Activated CD4-positive, alpha-beta T cell treated with anti-CD3 and anti-CD28 coated beads for 1 hour (primary cell): Measurements from ENCODE around the gene HNRNPH2.
A peak's percentile ranks its signal among the peaks of the same experiment; 100 is the strongest.

Source experiments
- DNase-seq: peaks from one replicate; pipeline ENCODE4 v3.0.0-alpha.2; 2020

Gene HNRNPH2, protein sequence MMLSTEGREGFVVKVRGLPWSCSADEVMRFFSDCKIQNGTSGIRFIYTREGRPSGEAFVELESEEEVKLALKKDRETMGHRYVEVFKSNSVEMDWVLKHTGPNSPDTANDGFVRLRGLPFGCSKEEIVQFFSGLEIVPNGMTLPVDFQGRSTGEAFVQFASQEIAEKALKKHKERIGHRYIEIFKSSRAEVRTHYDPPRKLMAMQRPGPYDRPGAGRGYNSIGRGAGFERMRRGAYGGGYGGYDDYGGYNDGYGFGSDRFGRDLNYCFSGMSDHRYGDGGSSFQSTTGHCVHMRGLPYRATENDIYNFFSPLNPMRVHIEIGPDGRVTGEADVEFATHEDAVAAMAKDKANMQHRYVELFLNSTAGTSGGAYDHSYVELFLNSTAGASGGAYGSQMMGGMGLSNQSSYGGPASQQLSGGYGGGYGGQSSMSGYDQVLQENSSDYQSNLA

DNA sequence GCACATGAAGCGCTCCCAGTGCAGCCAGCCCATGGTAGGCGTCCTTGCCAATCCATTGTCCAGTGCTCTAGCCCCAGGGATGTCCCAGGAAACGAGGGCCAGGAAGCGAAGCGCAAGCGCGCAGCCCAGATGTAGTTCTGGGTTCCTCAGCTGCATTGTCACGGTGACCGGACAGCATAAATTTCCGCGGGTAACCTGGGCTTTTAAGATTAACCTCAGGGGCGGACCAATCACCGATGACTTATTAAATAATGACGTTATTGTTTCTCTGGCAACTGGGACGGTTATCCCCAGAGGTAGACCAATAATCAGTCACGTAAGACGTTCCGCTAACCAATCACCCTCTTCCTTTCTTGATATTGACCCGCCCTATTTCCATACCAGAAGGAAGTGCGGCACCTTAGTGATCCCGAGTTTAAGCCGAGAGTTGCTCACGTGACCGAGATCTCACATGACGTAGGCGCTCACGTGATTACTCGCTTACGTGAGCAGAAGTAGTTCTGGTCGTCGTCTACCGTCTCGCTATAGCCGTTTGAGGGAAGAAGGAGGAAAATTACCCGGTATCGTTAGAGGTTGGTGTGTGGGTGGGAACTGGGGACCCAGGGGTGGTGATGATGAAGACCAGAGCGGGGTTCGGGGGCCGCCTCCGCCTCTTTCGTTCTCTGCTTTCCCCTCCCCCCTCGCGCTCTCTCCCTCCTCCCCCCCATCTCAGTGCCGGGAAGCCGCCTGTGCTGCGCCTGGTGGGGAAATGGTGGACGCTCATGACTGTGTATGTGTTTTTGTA, at the start of gene HNRNPH2, which contains the start of gene GLA:
Gene HNRNPH2, plus strand, starts transcription at position 475 of the 784 bp plus-strand sequence. CDS start 3,767 bp downstream, outside the sequence.
Gene GLA, minus strand, starts transcription at position 178 of the 784 bp plus-strand sequence. Its CDS starts 22 bp downstream, at position 156.
- peak; percentile 80 for DNase-seq

DNA sequence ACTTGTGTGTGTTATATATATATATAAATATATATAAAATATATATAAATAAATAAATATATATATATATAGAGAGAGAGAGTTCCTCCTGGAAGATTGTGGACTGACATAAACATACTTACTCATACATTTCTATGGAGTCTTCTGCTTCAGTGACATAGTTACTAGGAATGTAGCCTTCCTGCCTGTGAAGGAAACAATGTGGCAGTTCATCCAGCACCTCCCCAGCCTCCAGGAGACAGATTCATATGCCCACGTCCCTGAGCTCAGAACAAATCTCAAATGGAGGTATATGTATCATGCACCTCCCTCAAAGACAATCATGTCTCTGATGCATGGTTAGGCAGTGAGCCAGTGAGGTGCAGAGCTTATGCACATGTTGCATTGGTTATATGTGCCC, 48.1 kb upstream of the HNRNPH2 start:
- no peak for DNase-seq

DNA sequence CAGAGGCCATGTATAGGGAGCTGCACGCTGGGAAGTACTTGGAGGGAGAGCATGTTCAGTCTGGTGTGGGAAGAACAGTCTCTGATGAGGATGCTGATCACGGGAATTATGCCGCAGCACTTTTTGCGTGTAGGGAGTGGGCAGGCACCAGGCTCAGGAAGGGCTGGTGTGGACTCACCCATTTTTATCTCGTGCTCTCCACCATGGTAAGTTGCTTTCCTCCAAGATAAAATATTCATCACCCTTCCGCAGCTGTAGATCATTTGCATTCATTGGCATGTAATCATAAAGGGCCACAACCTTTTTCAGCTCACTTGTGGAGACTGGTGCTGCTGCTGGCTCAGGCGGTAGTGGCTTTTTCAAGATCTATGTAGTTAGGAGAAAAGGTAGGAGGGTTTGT, 47.6 kb upstream of the HNRNPH2 start:
- no peak for DNase-seq

DNA sequence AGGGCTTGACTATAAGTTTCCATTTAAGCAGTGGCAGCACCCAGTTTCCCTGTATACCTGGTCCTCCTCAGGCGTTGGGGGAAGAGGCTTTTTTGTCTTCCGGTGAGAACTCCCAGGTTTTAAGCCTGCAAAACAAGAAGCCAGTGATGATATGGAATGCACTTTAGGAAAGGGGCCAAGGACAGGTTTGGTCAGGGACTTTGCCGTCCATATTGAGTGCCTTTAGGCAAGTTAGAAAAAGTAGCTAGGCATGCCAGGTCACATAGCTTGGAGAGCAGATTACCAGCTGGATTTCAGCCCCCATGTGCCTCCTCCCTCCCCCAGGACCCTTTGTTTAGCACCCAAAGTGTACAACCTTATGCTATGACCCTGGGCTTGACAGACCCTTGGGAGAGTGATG, 45.9 kb upstream of the HNRNPH2 start:
- no peak for DNase-seq

DNA sequence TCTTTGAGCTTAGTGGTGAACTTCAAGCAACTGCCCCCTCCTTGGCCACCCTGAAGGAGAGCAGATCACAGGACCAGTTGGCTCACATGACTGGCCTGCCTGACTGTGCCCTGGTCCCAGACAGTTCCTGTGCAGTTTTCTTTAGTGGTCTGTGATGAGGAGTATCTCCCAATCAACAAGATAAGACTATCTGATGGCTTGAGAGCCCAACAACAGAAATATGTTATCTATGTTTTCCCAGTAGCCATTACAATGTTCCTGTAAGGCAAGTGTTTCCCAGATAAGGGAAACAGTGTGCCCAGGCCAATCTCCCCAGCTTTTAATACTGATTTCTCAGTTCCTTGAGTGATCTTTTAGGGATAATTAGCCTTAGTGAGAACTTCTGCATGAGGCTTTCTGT, 45.3 kb upstream of the HNRNPH2 start:
- DNase-seq: no peak

DNA sequence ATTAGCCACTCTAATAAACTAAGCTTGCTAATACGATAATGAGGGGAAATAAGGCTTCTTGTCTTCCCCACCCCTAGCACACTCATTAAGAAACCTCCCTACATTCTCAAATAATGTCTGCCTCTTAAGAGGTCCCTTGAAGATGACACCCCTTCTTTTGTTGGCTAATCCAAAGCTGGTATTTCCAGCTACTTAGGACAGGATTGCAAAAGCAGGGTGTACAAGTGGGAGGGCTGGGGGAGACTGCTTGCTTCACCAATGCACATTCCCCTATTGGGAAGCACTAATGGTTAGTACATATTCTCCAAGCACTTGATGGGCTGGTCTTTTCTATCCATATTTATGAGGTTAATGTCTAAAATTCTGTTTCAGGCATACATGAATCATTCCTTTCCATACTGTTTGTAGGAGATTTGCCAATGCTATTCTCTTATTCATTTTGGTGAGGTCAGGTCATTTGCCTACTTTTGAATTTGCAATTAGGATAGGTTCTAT, 42.7 kb upstream of the HNRNPH2 start:
- no peak for DNase-seq

DNA sequence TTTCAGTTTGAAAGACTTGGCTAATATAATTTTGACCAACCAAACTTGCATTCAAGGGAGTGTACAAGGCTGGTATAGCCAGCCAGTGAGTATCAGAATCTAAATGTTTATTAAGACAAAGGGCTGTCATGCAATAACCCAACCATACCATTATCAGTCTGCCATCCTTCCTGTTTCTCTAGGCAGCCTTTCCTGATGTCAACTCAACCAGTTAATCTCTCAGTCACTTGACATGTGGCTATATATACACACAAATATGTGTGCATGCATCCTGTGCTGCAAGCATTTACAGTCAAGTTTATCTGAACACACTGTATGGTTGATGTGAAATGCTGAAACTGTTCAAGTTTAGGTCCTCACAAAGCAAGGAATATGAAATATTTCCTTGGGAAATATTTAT, 39.2 kb upstream of the HNRNPH2 start:
- no peak for DNase-seq

DNA sequence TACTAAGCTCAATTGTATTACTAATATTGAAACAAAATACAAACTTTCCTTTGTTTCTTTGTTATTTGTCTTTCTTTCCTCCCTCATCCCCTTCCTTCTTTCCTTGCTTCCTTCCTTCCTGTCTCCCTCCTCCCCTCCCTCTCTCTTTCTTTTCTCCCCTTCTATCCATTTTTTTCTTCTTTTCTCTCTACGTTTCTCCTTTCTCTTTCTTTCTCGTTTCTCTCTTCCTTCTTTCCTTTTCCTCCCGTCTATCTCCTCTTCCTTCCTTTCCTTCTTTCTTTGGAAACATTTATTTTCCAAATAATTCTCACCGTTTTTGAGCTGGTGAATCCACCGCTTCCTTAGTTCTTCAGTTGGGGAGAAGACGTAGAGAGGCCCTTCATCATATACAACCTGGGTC, 38.3 kb upstream of the HNRNPH2 start:
- DNase-seq: no peak

DNA sequence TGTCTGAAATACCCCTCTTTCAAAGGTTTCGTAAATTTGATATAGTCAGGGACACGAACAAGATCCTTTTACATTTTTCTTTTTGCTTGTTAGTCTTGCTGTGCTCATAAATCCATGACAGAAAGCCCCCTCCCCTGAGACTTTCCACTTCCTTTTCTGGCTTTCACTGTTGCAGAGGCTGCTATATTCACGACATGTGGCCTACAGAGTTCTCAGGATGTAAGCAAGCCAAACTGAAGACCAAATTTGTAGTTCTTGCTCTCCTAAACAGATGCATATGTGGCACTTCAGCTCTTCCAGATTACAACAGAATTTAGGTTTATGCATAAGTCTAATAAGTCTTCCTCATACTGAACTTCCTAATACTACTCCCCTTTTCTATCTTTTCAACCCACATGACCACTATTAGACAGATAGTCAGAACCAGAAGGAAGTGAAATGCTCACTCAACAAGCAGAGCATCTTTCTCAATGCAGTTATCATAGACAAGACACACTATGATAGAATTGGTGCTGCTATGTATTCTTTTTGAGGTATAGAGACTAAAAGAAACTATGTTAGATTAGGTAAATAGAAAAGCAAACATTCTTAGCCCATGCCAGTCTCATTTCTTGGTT, 37.0 kb upstream of the HNRNPH2 start:
- DNase-seq: no peak

DNA sequence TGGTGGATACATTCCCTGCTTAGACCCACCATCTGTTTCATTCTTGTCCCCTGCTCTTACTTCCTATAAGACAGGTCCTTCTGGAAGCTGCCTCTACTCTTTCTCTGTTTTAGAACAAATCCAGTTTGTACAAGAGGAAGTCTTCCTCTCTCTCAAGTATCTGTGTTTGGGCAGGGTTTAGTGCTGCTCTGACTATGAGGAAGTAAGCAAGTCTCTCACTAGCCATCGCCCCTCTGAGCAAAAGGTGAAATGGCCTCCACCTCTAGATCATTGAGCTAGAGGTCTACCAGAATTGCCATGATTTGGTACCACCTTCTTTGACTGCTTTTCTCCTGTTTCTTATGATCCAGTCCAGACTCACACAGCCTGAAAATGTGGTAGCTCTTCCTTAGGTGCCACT, 30.5 kb upstream of the HNRNPH2 start:
- DNase-seq: no peak

DNA sequence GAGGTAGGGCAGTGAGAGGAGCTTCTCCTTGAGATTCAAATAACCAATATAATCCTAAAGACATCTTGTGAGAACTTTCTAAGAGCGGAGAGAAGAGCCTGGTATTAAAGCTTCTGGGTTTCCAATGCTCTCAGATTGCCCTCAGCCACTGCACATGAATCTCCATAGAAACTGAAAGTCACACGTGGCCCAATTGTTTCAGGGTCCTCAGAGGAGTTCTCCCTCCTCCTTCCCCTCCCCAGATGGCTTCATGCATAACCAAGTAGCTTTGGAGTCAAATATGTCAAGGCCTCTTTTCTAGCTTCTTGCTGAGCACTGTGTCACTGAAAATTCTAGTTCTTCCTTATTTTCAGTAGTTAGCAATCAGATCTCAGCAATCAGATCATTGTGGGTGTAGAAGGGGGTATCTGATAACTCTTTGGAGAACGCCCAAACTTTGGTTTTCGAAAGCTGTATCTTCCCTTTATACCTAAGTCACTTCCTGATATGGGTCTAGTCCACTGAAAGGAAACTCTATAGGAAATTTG, 24.3 kb upstream of the HNRNPH2 start:
- DNase-seq: no peak

DNA sequence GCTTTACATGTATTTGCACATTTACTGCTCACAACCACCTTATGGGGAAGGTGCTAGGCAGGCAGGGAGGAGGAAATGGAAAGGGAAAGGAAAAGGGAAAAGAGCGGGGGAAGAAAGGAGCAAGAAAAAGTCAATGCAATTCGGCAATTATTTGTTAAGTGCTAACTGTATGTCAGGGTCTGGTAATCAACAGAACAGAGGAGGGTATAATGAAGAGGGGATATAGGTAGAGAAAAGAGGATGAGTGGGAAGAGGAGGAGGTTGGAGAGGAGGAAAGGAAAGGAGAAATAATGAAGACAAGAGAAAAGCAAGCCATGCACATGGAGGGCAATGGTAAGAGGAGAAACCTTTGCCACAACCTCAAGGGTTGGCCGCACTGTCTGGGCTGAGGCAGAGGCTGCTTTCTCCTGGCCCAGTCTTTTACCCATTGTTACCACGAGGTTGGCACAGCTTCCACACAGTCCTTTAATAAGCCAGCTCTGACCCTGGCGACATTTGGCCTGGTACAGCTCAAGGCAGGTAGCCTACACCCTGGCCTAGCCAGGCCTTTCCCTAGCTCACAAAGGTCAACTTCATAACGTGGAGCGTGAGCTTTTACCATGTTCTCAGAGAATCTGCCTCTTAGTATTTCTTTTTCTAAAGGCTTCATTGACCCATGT, 22.9 kb upstream of the HNRNPH2 start:
- DNase-seq: no peak

DNA sequence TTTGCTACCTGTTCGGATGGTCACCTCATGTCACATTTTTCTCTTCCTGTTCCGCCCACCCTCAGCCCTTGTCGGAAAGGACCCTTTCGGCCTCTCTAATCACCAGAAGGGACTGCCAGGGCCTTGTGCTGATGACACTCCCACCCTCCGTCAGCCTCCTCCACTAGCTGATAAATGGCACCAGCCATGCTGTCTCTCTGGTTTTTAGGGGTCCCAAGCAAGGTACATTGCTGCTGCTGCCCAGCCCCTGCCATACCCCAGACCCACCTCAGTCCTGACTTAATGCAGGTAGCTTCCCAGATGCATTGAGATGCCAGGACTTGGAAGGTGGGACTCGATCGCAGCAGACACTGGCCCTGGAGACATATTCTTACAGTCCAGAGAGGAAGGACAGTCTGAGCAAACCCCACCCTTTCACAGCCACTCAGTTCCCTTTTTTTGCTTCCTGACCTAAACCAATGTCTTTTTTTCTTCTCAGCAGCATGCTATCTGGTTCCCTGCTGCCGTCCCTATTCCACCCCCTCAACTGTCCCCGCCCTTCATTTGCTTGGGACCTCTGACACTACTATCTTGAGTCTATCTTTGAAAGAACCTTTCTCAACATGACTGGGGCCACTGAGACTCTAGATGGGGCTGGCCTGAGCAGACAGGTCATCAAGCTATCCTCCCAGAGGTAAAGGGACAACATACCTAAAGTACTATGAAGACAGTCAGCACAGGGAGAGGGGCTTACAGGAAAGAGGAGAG, 22.1 kb upstream of the HNRNPH2 start, which contains the start of gene BTK:
Gene BTK, minus strand, starts transcription at position 397 of the 747 bp plus-strand sequence. CDS start 10,907 bp downstream, outside the sequence.
- DNase-seq: no peak

DNA sequence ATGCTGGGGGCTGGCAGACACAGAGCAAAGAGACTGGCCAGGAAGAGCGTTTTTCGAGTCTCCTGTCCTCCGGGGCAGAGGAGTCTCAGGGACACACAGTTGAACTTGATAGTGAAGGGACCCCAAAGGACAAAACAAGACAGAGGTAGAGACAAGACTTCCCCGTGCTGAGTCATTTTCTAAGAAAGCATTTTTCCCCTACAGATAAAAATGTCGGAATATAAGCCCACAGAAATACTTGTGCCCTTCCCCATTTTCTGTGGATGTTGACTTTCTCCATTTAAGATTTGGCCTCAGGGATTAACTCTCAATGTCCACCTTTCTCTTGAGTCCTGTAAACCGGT, 21.5 kb upstream of the HNRNPH2 start:
- no peak for DNase-seq

DNA sequence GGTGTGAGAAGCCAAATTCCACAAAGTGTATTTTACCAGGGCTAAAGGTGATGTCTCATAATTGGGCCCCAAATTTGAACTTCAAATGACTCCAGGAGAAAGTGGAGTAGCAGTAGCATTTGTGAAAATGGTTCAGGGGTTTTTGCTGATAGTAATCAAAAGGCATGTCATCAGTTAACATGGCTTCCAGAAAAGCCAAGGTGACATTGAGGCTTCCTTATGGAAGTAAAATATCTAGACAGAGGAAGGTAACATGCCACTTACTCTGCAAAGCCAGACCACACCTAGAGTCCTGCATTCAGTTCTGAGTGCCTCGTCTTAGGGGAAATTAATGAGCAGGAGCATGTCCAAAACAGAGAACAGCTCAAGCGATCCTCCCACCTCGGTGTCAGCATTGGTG, 19.4 kb upstream of the HNRNPH2 start:
- no peak for DNase-seq

DNA sequence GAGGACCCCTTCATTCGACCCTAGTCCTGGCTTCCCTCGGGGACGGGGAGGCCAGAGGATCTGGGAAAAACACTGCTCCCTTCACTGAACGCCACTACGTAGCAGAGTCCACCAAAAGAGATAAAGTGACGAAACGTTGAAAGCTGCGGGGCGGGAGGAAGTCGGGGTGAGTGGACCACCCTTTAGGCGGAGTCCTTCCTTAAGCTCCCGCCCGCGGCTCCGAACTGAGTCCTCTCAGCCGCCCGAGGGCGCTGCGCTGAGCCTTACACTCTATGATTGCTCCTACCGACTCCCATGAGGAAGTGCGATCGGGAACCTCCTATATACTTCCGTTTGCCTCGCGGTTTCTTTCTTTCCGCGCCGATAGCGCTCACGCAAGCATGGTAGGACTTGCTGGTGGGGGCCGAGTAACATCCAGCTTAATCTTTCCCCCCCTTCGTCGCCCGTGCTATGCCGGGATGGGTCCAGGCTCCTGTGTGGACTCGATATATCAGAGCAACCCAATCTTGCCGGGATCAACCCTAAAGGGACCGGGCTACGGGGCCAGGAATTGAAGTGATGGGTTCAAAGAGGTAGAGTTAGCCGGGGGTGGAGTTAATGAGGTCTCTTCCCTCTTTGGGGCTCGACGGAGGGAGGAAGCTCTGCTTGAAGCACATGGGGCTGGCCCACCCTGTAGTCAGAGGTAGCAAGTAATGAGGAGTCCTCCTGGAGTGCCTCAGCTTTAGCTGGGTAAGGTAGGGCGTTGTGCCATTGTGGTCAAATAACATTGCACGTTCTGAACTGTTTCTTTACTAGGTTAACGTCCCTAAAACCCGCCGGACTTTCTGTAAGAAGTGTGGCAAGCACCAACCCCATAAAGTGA, 17.1 kb upstream of the HNRNPH2 start, which contains the start of gene RPL36A:
Gene RPL36A, plus strand, starts transcription at position 348 of the 862 bp plus-strand sequence. Its CDS starts 33 bp downstream, at position 381.
- DNase-seq: peak; percentile 64

DNA sequence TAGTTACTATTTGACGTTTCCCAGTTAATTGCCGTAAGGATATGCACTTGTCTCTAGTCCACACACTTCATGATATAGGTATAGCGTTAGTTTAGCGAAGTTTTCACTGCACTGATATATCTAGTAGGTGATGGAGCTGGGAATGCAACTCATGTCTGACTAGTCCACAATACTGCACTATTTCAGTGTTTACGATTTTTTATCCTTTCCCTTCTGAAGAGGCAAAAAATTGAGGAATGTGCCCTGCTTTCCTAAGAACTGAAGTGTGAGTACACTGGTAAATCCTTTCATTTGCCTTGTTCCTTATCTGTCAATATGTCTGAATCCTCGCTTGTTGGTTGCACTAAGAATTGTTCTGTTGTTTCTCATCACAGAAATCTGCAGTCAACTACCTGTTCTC, 16.2 kb upstream of the HNRNPH2 start:
- no peak for DNase-seq

DNA sequence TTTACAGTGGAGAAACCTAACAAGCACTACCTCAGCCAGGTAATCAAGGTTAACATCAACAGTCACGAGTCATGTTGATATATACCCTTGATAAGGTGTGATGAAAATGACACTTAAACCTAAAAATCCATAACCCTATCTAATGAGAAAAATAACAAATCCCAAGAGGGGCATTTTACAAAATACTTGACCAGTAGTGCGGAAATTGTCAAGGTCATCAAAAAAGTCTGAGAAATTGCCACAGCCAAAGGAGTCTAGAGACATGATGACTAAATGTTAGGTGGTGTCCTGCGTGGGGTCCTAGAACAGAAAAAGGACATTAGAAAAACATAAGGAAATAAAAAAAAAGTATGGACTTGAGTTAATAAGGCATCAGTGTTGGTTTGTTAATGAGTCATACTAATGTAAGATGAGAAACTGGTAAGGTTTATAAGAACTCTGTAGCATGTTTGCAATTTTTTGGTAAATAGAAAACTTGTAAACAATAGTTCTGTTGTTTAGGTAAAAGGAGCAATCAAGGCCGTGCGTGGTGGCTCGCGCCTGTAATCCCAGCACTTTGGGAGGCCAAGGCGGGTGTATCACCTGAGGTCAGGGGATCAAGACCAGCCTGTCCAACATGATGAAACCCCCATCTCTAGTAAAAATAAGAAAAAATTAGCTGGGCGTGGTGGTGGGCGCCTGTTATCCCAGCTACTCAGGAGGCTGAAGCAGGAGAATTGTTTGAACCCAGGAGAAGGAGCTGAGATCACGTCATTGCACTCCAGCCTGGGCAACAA, 14.3 kb upstream of the HNRNPH2 start:
- no peak for DNase-seq

DNA sequence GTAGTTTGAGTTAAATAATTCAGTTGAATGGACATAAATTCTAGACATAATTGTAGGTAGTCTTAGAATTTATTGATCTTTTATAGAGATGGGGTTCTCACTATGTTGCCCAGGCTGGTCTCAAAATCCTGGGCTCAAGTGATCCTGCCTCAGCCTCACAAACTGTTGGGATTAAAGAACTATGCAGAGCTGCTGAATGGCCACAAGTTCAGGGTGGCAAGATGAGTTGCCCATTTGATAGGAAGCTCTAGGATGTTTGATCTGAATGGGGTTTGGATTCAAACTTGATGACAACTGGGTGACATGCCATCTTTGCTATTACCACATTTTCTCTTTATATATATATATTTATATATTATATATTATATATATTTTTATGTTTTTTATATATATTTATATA, 13.7 kb upstream of the HNRNPH2 start:
- DNase-seq: no peak

DNA sequence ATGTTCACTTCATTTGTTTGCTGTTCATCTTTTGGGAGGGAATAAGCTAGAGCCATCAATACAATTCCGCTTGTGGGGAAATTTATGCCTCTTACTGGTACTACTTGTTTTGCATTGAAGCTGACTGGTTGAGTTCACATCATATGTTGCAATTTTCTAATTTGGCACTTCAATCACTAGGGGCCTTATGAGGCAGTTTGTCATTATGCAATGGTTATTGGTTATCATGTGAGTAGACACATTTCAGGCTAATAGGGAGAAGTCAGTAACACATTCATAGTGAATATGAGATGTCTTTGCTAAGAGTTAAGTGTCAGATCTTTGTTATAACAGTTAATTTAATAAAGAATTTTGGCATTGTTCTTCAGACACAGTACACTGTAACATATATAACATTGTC, 12.2 kb upstream of the HNRNPH2 start:
- DNase-seq: no peak
